Measurements from ENCODE around the gene TTLL5.

Gene TTLL5

GRCh38 chr14:75822522-75823141 is 161.6 kb downstream of the TTLL5 start:
- ChIA-PET POLR2A (no interaction called here), CTCF (no interaction called here)
- no peak for TF ChIP-seq CTBP1 (IDR thresholded peaks at IDR 0.05; ENCODE audit: borderline replicate concordance)
- TF ChIP-seq LEF1 (IDR thresholded peaks at IDR 0.05; ENCODE audit: borderline replicate concordance), result no peak
- no peak for TF ChIP-seq ARNT (IDR thresholded peaks at IDR 0.05)
- no peak for TF ChIP-seq SP1 (IDR thresholded peaks at IDR 0.05)
- TF ChIP-seq ELF4 (IDR thresholded peaks at IDR 0.05), result no peak
- no peak for TF ChIP-seq HDGF (IDR thresholded peaks at IDR 0.05; ENCODE audit: borderline replicate concordance)
- TF ChIP-seq NFRKB (IDR thresholded peaks at IDR 0.05), result no peak
- no peak for DNase-seq (ENCODE audit: extremely low spot score)

DNA sequence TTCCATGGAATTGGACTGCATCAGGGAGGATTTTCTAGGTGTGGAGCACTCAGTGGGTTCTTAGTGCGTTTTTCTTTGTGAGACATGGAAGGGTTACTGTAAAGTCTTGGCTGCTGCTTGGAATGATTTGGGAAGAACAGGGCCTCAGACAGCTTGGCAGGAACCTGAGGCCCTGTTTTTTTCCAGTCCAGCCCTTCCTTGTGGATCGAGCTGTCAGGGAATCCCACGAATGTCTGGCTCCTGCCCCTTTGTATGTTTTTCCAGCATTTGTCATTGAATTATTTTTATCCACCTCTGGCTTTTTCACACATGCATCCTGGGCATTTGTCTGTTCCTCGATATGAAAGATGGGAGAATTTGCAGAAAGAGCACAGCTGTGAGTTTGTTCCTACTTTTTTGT is 162.3 kb downstream of the TTLL5 start:
- ChIA-PET POLR2A (no interaction called here), CTCF (no interaction called here)
- TF ChIP-seq SUZ12 (IDR thresholded peaks at IDR 0.05) (no peak), FOXK2 (IDR thresholded peaks at IDR 0.05) (no peak), CTBP1 (IDR thresholded peaks at IDR 0.05; ENCODE audit: borderline replicate concordance) (no peak), NFRKB (IDR thresholded peaks at IDR 0.05) (no peak), TARDBP (IDR thresholded peaks at IDR 0.05) (no peak), ZNF384 (IDR thresholded peaks at IDR 0.05) (no peak), SP1 (IDR thresholded peaks at IDR 0.05) (no peak), LEF1 (IDR thresholded peaks at IDR 0.05; ENCODE audit: borderline replicate concordance) (no peak), L3MBTL2 (conservative IDR thresholded peaks at IDR 0.05) (no peak), ELF4 (IDR thresholded peaks at IDR 0.05) (no peak), ARNT (IDR thresholded peaks at IDR 0.05) (no peak), FOXA1 (IDR thresholded peaks at IDR 0.05) (no peak), PKNOX1 (IDR thresholded peaks at IDR 0.05) (no peak), HDGF (IDR thresholded peaks at IDR 0.05; ENCODE audit: borderline replicate concordance) (no peak), BHLHE40 (IDR thresholded peaks at IDR 0.05; ENCODE audit: borderline replicate concordance) (no peak), FOXM1 (IDR thresholded peaks at IDR 0.05; ENCODE audit: borderline replicate concordance) (no peak)

DNA sequence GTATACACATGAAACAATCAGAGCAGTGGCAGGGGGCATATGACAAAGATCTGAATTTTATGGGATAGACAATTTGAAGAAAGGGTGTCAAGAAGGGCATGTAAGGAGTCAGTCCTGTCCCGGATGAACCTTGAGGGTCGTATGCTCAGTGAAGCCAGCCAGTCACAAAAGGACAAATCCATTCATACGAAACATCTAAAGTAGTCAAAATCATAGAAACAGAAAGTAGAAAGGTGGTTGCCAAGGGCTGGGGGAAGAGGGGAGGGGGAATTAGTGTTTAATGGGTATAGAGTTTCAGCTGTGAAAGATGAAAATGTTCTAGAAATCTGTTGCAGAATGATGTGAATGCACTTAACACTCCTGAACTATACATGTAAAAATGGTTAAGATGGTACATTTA is 163.3 kb downstream of the TTLL5 start:
- ChIA-PET CTCF (no interaction called here), POLR2A (no interaction called here)
- DNase-seq (ENCODE audit: extremely low spot score), result no peak
- TF ChIP-seq HDGF (IDR thresholded peaks at IDR 0.05; ENCODE audit: borderline replicate concordance), result no peak
- TF ChIP-seq ARNT (IDR thresholded peaks at IDR 0.05), result no peak
- TF ChIP-seq L3MBTL2 (conservative IDR thresholded peaks at IDR 0.05), result no peak
- no peak for TF ChIP-seq ZNF384 (IDR thresholded peaks at IDR 0.05)
- TF ChIP-seq ELF4 (IDR thresholded peaks at IDR 0.05), result no peak
- TF ChIP-seq NFRKB (IDR thresholded peaks at IDR 0.05), result no peak
- TF ChIP-seq SP1 (IDR thresholded peaks at IDR 0.05), result no peak
- no peak for TF ChIP-seq FOXK2 (IDR thresholded peaks at IDR 0.05)
- no peak for TF ChIP-seq BHLHE40 (IDR thresholded peaks at IDR 0.05; ENCODE audit: borderline replicate concordance)
- TF ChIP-seq SUZ12 (IDR thresholded peaks at IDR 0.05), result no peak
- TF ChIP-seq TARDBP (IDR thresholded peaks at IDR 0.05), result no peak
- TF ChIP-seq LEF1 (IDR thresholded peaks at IDR 0.05; ENCODE audit: borderline replicate concordance), result no peak

More for the DNA sequence above, 162.3 kb downstream of the TTLL5 start:
- DNase-seq (ENCODE audit: extremely low spot score), result no peak

- DNase-seq (ENCODE audit: extremely low spot score), result no peak
- POLR2A ChIA-PET, result no interaction called here
- TF ChIP-seq BHLHE40 (IDR thresholded peaks at IDR 0.05; ENCODE audit: borderline replicate concordance) (no peak), FOXM1 (IDR thresholded peaks at IDR 0.05; ENCODE audit: borderline replicate concordance) (no peak), CTBP1 (IDR thresholded peaks at IDR 0.05; ENCODE audit: borderline replicate concordance) (no peak), PKNOX1 (IDR thresholded peaks at IDR 0.05) (no peak), NFRKB (IDR thresholded peaks at IDR 0.05) (no peak), ELF4 (IDR thresholded peaks at IDR 0.05) (no peak), FOXK2 (IDR thresholded peaks at IDR 0.05) (no peak), L3MBTL2 (conservative IDR thresholded peaks at IDR 0.05) (no peak), ZNF384 (IDR thresholded peaks at IDR 0.05) (no peak), TARDBP (IDR thresholded peaks at IDR 0.05) (no peak), FOXA1 (IDR thresholded peaks at IDR 0.05) (no peak), ARNT (IDR thresholded peaks at IDR 0.05) (no peak), LEF1 (IDR thresholded peaks at IDR 0.05; ENCODE audit: borderline replicate concordance) (no peak), SP1 (IDR thresholded peaks at IDR 0.05) (no peak), SUZ12 (IDR thresholded peaks at IDR 0.05) (no peak), HDGF (IDR thresholded peaks at IDR 0.05; ENCODE audit: borderline replicate concordance) (no peak)
- CTCF ChIA-PET, result no interaction called here
Measured at GRCh38 chr14:75825147-75825592, 164.1 kb downstream of the TTLL5 start.

- CTCF ChIA-PET, result interaction anchor here (0.6 to 0.9 kb wide), 2 partner anchors 80 to 882 kb away, joined by 4 read pairs; no protein-coding TSS in a partner anchor
Measured at GRCh38 chr14:75826599-75826998, 165.6 kb downstream of the TTLL5 start.

More at GRCh38 chr14:75826599-75826998, 165.6 kb downstream of the TTLL5 start:
- no peak for DNase-seq (ENCODE audit: extremely low spot score)
- no peak for TF ChIP-seq LEF1 (IDR thresholded peaks at IDR 0.05; ENCODE audit: borderline replicate concordance)
- TF ChIP-seq ARNT (IDR thresholded peaks at IDR 0.05), result no peak
- no peak for TF ChIP-seq HDGF (IDR thresholded peaks at IDR 0.05; ENCODE audit: borderline replicate concordance)
- TF ChIP-seq L3MBTL2 (conservative IDR thresholded peaks at IDR 0.05), result no peak
- TF ChIP-seq SP1 (IDR thresholded peaks at IDR 0.05), result no peak
- no peak for TF ChIP-seq FOXA1 (IDR thresholded peaks at IDR 0.05)
- TF ChIP-seq PKNOX1 (IDR thresholded peaks at IDR 0.05), result no peak
- TF ChIP-seq NFRKB (IDR thresholded peaks at IDR 0.05), result no peak
- no peak for TF ChIP-seq FOXK2 (IDR thresholded peaks at IDR 0.05)
- POLR2A ChIA-PET, result no interaction called here

All from HEK293T (cell line).